ENCODE measurements around the gene ATP6V0C. TPM values are rescaled to one million over a fixed set of nuclear protein-coding genes. Genes with fewer than 3 reads are reported as not detected.

Gene ATP6V0C
- polyA plus RNA-seq, 3 donors = 176 to 310 (median 187) TPM

Small RNAs within 50 kb of the gene (small RNA-seq; reads per million reads assigned to genes)
- gene AC093525.1 (ENCODE audit: insufficient read length, low read depth) (not detected), gene MIR3178 (ENCODE audit: insufficient read length, low read depth) (not detected), gene MIR6768 (ENCODE audit: insufficient read length, low read depth) (not detected)

Other genes with a start within 250 kb of the ATP6V0C start
- gene RNPS1, start 245.8 kb upstream of the ATP6V0C start, polyA plus RNA-seq = 100 to 1,000 TPM in 2 of 3 donors, 10 to 100 TPM in 1; 93.7 to 176 (median 106) TPM
- 1 to 10 TPM in 1 of 3 donors, under 1 TPM in 2; 0.06 to 1.2 (median 0.68) TPM for gene ABCA3, start 173.2 kb upstream of the ATP6V0C start, polyA plus RNA-seq
- under 1 TPM; 0.34 to 0.97 (median 0.68) TPM for gene CCNF, start 84.5 kb upstream of the ATP6V0C start, polyA plus RNA-seq
- gene TEDC2, start 53.8 kb upstream of the ATP6V0C start, polyA plus RNA-seq = under 1 TPM in 1 of 3 donors, not detected in 2; 0.28 TPM
- gene NTN3, start 42.7 kb upstream of the ATP6V0C start, polyA plus RNA-seq = not detected
- gene TBC1D24, start 38.8 kb upstream of the ATP6V0C start, polyA plus RNA-seq = 1 to 10 TPM in 2 of 3 donors, under 1 TPM in 1; 0.76 to 5.9 (median 2.1) TPM
- gene AMDHD2, start 6.4 kb downstream of the ATP6V0C start, polyA plus RNA-seq = 10 to 100 TPM in 1 of 3 donors, 1 to 10 TPM in 2; 6.9 to 57.8 (median 8.4) TPM
- gene CEMP1, start 17.5 kb downstream of the ATP6V0C start, polyA plus RNA-seq = under 1 TPM in 2 of 3 donors, not detected in 1; 0.12 to 0.56 TPM
- 10 to 100 TPM; 35.6 to 45.9 (median 38.6) TPM for gene PDPK1, start 24.1 kb downstream of the ATP6V0C start, polyA plus RNA-seq
- gene KCTD5, start 168.6 kb downstream of the ATP6V0C start, polyA plus RNA-seq = 10 to 100 TPM; 16.0 to 23.1 (median 21.0) TPM
- 1 to 10 TPM in 1 of 3 donors, not detected in 2; 1.1 TPM for gene PRSS27, start 206.3 kb downstream of the ATP6V0C start, polyA plus RNA-seq
- 1,000 to 10,000 TPM in 1 of 3 donors, 10 to 100 TPM in 2; 19.0 to 1,186 (median 31.8) TPM for gene SRRM2, start 238.7 kb downstream of the ATP6V0C start, polyA plus RNA-seq

All from CD14-positive monocyte (primary cell).